Subcutaneous adipose tissue (tissue), 4 donors: ENCODE data around the gene SLC5A1. TPM values are rescaled to one million over a fixed set of nuclear protein-coding genes. Genes with fewer than 3 reads are reported as not detected.

Experiments used
- total RNA-seq, 4 donors: library from RNA; depleted of rRNA; stranded (reverse); fragments of >200 nt; gene quantifications; one replicate each; pipeline ENCODE4 v1.1.0, GENCODE V29; 2016
- TF ChIP-seq, protein P1 (sequence below): fragments of 450-650 bp; IDR thresholded peaks from one replicate; pipeline ENCODE4 v1.5.1; 2016; ENCODE audit warnings: low read depth, mild to moderate bottlenecking, control low read depth, antibody characterized with exemption, moderate library complexity

SLC5A1 gene
- total RNA-seq, 4 donors from 2014 or later, result not detected

GRCh38 chr22:32076761-32077084, 33.7 kb downstream of the SLC5A1 start:
- TF ChIP-seq, protein P1, sequence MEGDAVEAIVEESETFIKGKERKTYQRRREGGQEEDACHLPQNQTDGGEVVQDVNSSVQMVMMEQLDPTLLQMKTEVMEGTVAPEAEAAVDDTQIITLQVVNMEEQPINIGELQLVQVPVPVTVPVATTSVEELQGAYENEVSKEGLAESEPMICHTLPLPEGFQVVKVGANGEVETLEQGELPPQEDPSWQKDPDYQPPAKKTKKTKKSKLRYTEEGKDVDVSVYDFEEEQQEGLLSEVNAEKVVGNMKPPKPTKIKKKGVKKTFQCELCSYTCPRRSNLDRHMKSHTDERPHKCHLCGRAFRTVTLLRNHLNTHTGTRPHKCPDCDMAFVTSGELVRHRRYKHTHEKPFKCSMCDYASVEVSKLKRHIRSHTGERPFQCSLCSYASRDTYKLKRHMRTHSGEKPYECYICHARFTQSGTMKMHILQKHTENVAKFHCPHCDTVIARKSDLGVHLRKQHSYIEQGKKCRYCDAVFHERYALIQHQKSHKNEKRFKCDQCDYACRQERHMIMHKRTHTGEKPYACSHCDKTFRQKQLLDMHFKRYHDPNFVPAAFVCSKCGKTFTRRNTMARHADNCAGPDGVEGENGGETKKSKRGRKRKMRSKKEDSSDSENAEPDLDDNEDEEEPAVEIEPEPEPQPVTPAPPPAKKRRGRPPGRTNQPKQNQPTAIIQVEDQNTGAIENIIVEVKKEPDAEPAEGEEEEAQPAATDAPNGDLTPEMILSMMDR, result no peak

GRCh38 chr22:32077151-32077550, 34.1 kb downstream of the SLC5A1 start:
- TF ChIP-seq, protein P1, result no peak

DNA sequence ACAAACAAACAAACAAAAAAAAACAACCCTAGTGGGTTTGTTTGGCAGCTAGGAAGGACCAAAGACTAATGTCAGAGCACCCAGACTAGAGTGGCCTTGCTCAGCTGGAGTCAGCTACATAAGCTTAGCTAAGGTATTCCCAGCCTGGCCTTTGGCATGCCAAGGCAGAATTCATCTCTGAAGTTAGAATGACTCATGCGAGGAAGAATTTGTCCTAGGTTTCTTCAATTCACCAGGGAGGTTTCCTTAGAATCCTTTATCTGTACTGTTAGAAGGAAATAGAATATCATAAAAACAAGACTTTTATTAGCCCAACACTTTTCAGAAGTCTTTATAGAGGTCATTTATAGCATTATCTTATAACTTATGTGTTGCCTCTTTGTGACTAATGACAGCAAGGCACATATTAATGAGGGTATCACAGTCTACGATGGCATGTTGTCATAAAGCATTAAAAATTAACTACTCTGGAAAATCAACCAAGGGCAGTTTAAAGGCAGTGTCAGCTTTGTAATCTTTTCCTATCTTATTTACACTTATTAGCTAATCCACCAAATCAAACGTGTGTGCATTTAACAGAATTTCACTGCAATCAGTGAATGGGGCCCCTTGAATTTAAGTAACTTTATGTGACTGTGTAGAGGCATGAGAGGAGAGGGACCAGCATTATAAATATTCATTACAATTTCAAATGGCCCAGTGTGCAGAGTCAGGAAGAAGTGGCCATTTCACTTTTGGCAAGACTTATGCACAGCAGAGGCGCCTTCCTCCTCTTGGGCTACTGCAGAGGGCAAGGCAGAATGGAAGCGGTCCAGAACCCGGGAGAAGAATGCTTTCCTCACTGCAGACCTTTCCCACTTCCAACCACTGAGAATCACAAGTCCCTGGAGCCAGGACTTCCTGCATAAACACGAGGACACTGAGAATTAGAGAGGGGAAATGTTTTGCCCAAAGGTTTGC, 36.3 kb downstream of the SLC5A1 start:
- TF ChIP-seq, protein P1, result no peak

- TF ChIP-seq, protein P1, result no peak
Measured at GRCh38 chr22:32080904-32081303, 37.8 kb downstream of the SLC5A1 start.

DNA sequence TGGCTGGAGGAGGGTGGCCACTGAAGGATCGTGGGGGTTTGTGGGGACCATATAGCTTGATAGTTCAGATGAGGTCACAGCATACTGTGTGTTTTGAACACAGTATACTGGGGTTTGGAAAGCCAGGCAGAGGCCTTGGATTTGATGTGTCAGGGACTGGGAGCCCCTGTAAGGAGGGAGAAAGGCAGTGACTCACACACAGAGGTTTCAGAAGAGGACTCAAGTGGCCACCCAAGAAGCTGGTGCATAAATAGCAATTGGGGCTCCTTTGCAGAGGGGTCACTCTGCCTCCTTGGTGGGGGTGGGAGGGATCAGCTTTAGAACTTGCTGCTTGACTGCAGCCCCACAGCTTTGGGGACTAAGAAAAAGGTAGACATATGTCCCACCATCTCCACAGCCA, 39.3 kb downstream of the SLC5A1 start:
- TF ChIP-seq, protein P1, result no peak

DNA sequence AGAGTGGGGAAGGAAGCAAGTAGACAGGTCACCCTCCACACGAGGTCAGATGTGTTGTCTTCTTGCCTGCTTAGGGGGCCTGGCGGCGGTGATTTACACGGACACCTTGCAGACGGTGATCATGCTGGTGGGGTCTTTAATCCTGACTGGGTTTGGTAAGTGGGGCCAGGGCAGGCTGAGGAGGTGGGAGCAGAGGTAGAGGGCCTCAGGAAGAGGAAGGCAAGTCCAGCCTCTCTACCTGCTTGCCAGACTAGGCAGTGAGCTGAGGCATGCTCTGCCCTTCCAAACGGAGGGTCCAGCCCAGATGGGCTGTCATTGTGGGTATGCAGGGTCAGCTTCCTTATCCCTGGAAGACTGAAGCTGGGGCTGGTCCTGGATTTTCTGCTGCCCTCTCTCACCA, 39.9 kb downstream of the SLC5A1 start:
- TF ChIP-seq, protein P1, result no peak

DNA sequence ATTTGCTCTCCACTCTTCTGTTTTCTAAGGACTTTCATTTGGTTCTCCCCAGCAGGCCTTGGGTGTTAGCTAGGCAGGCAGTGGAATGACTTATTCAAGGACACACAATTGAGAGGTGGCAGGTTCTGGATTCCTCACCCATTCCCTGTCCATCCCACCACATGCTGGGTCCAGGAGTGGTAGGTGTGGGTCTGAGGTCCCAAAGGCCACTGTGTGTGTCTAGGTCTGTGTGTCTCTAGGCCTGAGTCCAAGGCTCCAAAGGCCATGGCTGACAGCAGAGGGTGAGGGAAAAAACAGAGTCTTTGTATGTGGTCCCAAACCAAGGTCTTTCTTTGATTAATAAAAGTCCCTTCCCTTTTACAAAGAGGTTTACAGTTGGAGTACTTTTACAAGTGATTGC, 40.8 kb downstream of the SLC5A1 start:
- TF ChIP-seq, protein P1, result no peak
